ENCODE results near the gene TMEFF2.

The TMEFF2 gene

DNA sequence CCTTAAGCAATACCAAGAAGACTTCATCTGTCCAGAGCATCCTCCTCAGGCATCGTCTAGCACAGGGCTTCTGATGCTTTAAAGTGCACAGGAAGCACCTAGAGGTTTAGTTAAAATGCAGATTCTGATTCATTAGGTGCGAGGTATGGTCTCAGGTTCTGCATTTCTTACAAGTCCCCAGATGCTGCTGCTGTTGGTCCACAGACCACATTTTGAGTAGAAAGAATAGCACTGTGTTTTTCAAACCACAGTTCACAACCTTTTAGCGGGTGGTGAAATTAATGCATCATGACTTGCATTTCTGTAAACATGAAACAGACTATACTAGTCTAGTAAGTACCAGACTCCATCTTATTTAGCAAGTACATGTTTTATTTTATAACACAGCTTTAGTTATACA, 134.6 kb downstream of the TMEFF2 start:
- DNase-seq, result no peak

DNA sequence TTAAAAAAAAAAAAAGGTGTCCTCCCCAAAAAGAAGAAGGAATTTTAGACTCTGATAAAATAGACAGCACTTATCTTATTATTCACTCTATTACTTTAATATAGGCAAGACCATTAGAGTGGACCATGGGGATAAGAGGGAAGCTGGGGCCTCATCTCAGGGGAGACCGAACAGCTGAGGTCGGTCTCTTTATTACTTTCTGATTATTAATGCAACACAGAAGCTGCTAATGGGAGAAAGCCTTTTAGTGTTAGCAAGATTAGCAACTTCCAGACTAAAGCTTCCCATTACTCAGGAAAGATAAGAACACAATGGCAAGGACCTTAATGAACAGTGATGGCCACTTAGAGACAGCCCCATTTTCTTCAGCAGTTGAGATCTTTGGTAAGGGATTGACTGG, 135.5 kb downstream of the TMEFF2 start:
- no peak for DNase-seq

GRCh38 chr2:192053921-192054320, 140.8 kb downstream of the TMEFF2 start:
- no peak for DNase-seq

GRCh38 chr2:192051533-192051932, 143.2 kb downstream of the TMEFF2 start:
- DNase-seq, result no peak

DNA sequence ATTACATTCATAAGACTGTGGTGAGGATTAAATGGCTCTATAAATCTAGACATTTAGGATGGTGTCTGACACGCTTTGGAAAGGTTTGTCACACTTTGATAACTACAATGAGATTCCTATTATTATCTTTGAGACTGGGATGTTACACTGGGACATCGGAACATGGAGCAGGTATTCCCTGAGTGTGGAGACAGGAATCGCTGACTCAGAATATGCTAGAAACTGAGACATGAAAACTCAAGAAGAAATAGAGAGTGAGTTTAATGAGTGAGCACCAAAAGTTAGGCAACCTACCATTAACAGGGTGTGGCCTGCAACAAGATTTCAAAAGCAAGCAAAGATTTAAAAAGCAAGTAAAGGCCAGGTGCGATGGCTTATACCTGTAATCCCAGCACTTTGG, 145.4 kb downstream of the TMEFF2 start:
- DNase-seq, result no peak

- no peak for DNase-seq
Measured at GRCh38 chr2:192047315-192048107, 147.2 kb downstream of the TMEFF2 start.

GRCh38 chr2:192044496-192044895, 150.2 kb downstream of the TMEFF2 start:
- no peak for DNase-seq

GRCh38 chr2:192043216-192043870, 151.4 kb downstream of the TMEFF2 start:
- no peak for DNase-seq

DNA sequence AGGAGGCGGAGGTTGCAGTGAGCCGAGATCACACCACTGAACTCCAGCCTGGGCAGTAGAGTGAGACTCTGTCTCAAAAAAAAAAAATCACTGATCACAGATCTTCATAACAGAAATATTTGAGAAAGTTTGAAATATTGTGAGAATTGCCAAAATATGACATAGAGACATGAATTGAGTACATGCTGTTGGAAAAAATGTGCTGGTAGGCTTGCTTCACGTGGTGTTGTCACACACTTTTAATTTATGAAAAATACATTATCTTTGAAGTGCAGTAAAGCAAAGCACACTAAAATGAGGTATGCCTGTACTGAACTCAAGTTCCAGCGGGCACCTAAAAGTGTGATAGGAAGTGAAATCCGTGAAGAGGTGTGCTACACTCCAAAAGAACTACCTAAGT, 152.6 kb downstream of the TMEFF2 start:
- no peak for DNase-seq

- DNase-seq, result no peak
Measured at GRCh38 chr2:192038110-192038509, 156.6 kb downstream of the TMEFF2 start.

DNA sequence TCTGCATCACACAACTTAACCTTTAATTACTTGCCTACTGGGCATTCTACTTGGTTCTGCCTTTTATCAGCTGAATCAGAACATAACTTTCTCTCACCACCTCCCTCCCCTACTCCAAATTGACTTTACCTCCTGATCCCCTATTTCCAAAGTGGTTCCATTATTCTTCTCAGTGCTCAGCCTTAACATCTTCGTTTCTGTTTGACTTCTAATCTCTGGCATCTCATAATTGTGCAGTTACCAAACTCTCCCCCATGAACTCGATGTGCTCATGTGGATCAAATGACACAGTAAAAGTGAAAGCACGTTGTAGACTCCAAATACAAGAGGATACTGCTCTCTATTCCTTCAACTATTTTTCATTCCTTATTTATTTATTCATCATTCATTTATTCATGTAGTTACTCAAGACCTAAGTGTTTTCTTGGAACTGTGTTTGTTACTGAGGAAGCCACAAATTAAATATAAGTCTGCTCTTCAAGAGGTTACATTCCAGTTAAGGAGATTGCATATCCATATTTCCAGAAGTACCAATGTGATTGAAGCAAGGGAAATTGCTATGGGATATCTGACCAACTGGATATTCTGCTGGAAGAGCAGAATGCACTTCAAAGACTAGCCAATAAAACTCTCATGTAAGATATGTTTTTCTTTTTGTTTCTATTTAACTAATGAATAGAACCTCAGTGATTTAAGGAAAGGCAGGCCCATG, 158.8 kb downstream of the TMEFF2 start:
- no peak for DNase-seq

DNA sequence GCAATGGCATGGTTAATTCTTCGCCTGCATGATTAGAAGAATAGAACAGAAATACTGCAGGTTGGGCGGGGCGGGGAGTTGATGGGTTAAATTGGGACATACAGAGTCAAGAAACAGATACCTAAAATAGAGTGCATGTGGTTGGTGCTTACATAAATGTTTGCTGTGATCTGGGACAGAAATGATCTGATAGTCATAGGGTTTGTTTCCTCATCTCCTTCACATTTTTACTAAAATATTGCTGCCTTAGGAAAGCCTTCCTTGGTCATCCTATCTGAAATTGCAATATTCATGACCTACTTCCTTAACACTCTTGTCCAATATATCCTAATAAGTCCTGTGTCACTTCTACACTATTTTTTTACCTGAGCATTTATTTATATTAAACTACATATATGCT, 163.9 kb downstream of the TMEFF2 start:
- DNase-seq, result no peak

- DNase-seq, result no peak
Measured at GRCh38 chr2:192030289-192030688, 164.4 kb downstream of the TMEFF2 start.

- DNase-seq, result no peak
Measured at GRCh38 chr2:192029089-192029488, 165.6 kb downstream of the TMEFF2 start.

DNA sequence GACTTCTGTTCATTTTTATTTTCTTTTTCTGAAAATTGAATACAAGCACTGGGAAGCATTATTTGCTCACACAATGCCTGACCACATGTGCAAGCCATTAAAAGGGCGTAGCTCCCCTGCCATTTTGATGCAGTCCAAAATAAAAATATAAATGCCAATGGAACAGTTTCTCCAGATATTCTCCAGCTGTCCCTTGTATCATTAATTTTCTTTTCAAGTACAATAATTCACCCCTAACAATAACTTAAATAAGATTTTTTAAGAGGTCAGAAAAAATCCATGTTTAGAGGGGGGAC, 168.0 kb downstream of the TMEFF2 start:
- no peak for DNase-seq

DNA sequence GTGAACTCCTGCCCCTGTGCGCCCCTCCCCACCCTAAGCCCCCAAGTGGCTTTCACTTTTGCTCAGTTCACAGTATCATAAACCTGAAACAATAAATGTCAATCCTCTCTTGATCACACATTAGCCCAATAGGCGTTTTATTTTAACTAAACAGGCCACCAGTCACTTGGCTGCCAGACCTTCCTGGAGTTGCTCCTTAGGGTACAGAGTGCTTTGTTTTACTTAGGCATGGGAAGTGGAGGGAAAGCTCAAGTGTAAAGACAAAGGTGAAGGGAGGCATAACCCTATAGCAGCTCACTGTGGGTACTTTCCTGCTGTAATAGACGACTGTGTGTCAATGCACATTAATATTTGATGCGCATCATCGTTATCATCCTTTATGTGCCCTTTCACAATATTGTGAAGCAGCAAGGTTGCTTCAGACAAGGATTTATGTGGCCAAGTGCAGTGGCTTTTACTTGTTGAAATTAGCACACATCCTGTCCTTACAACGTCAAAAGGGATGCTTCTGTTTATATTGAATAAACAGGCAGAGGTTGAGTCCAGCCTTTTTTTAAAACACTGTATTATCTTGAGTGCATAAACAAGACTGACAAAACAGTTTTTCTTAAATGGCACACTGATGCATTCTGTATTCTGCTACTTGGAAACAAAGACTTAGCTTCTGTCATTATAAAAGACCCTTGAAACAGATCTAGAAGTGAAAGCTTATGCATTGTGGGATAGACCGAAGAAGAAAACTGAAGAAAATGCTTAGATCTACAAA, 168.5 kb downstream of the TMEFF2 start:
- DNase-seq, result no peak

GRCh38 chr2:192025637-192026036, 169.1 kb downstream of the TMEFF2 start:
- DNase-seq, result no peak

GRCh38 chr2:192023006-192023405, 171.7 kb downstream of the TMEFF2 start:
- DNase-seq, result no peak

DNA sequence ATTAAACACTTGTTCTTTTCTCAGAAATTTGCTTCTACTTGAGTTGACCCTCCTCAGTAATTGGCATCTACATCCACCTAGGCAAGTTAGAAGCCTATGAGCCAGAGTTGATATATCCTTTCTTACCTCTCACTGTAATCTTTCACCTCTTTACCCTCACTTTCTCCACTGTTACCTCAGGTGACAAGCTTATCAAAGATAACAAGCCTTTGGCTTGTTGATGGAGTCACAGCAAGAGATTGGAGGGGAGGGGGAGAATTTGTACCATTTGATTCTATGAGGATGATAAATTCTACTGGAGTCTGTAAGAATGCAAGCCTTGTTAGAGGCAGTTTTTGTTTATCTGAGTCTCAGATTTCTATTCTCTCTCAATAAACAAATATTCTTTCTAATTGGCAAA, 176.9 kb downstream of the TMEFF2 start:
- DNase-seq, result no peak

GRCh38 chr2:192016265-192016664, 178.5 kb downstream of the TMEFF2 start:
- DNase-seq, result no peak

- no peak for DNase-seq
Measured at GRCh38 chr2:192013211-192013610, 181.5 kb downstream of the TMEFF2 start.

DNA sequence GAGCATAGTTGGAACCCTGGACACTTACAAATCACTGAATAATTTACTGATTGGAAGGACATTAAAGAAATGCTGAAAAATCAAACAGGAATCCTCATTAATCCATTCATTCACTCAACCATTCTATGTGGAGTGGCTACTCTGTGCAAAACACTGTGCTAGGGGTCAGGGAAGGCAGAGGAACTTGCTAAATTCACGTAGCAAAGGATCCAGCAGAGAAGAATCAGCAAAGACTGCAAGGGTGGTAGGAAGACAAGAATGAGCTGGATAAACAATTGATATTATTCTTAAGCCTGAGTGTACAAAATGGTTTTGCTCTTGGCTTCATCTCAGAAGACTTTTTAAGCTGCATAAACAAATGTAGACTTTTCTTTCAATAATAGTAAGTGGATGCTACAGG, 183.5 kb downstream of the TMEFF2 start:
- no peak for DNase-seq

- no peak for DNase-seq
Measured at GRCh38 chr2:192010073-192010472, 184.7 kb downstream of the TMEFF2 start.

All from stimulated activated naive CD4-positive, alpha-beta T cell treated with Interleukin-2 at 50 U/mL for 16 hours (primary cell).